ENCODE measurements around the gene THAP3. TPM values are rescaled to one million over a fixed set of nuclear protein-coding genes. Genes with fewer than 3 reads are reported as not detected.

THAP3 gene
- total and polyA plus RNA-seq, 4 experiments from 2014 or later = 13.5 to 34.5 (median 24.1) TPM

DNA sequence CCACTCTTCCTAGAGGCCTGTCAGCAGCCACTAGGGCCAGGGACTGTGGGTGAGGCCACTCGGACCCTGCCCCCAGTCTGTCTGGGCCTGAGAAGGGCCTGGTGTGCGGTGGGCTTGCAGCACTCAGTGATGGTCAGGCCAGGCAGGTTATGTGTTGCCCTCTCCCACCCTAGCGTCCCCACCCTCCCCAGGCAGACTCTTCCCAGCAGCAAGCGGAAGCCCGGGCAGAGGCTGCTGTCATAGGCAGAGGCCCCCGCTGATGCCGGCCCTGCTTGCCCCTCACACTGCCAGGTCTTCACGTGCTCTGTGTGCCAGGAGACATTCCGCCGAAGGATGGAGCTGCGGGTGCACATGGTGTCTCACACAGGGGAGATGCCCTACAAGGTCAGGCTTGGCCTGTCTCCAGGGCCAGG lies 38.3 kb upstream of the THAP3 start:
- H3K4me1 Mint-ChIP-seq = peaks cover 13 to 44% (median 27%) of the 10 kb centered on the region in 4 donors
- peaks cover 25% of the 10 kb centered on the region for H3K4me1 ChIP-seq (ENCODE audit: insufficient read depth, low read length)
- H3K4me3 Mint-ChIP-seq = no peak overlapping the region
- H3K27me3 ChIP-seq (ENCODE audit: insufficient read depth, low read length) = no peaks in the 10 kb centered on the region
- H3K9me3 Mint-ChIP-seq = no peaks in the 10 kb centered on the region
- ChIA-PET POLR2A (ENCODE audit: partially characterized antibody) (interaction anchor here (1.1 to 13.0 kb wide), 2 partner anchors 14 to 323 kb away, joined by 3 to 273 read pairs; partner anchors contain the start of gene KLHL21), CTCF (ENCODE audit: partially characterized antibody) (no interaction called here)
- H3K27ac Mint-ChIP-seq = peak overlapping the region in 1 of 7 donors; percentile 21
- H3K36me3 ChIP-seq (ENCODE audit: insufficient read depth, low read length) = peaks cover 23% of the 10 kb centered on the region
- H3K27ac ChIP-seq (ENCODE audit: low read depth, low read length) = no peak overlapping the region
- no peaks in the 10 kb centered on the region for H3K27me3 Mint-ChIP-seq
- H3K4me3 ChIP-seq (ENCODE audit: low read length in 2 of 2) = no peak overlapping the region
- no peak for DNase-seq
- intact Hi-C loops (cut with micrococcal nuclease) = no loop called here
- H3K9me3 ChIP-seq (ENCODE audit: control insufficient read depth in 1 of 2, low read length in 2 of 2) = no peaks in the 10 kb centered on the region
- H3K36me3 Mint-ChIP-seq = peaks cover 0 to 29% of the 10 kb centered on the region in 2 donors

DNA sequence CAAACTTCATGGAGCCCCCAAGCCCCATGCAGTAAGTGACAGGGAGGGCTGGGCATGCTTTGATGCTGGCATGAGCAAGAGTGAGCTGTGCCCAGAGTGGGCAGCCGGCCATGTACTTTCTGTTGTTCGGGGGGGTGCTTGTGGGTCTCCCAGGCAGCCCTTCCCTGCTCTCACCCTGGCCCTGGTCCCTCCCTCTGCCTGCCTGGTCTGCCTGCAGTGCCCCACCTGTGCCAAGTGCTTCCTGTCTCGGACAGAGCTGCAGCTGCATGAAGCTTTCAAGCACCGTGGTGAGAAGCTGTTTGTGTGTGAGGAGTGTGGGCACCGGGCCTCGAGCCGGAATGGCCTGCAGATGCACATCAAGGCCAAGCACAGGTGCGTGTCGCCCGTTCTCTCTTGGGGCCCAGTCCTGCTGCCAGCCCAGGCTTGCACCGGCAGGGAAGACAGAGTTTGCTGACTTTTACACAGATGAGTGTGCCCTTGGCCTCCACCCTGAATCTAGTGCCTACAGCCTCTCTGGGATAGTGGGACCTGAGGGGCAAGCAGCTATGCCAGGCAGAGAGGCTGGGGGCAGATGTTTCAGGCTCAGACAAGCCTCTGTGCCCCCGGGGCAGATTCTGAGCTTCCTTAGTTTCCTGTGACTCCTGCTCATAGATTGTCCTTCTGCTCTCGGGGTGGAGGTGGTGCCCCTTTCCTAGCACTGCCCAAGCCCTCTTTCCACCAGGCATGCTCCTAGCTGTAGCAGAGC lies 37.2 kb upstream of the THAP3 start:
- Mint-ChIP-seq H3K27ac (peak overlapping the region; percentile 52 to 87 (median 71)), H3K4me1 (peaks cover 9 to 40% (median 22%) of the 10 kb centered on the region in 4 donors), H3K9me3 (no peaks in the 10 kb centered on the region), H3K36me3 (peaks cover 0 to 29% of the 10 kb centered on the region in 2 donors), H3K27me3 (no peaks in the 10 kb centered on the region), H3K4me3 (peak overlapping the region in 1 of 8 donors; percentile 4)
- H3K9me3 ChIP-seq (ENCODE audit: control insufficient read depth in 1 of 2, low read length in 2 of 2) = no peaks in the 10 kb centered on the region
- H3K27me3 ChIP-seq (ENCODE audit: insufficient read depth, low read length) = no peaks in the 10 kb centered on the region
- ChIA-PET POLR2A (ENCODE audit: partially characterized antibody) (interaction anchor here (1.1 to 13.0 kb wide), 2 partner anchors 13 to 324 kb away, joined by 3 to 273 read pairs; partner anchors contain the start of gene KLHL21), CTCF (ENCODE audit: partially characterized antibody) (interaction anchor here (1.2 kb wide), 1 partner anchor 31 kb away, joined by 3 read pairs; no protein-coding TSS in a partner anchor)
- intact Hi-C loops (cut with micrococcal nuclease) = no loop called here
- H3K4me3 ChIP-seq (ENCODE audit: low read length in 2 of 2) = no peak overlapping the region
- H3K27ac ChIP-seq (ENCODE audit: low read depth, low read length) = no peak overlapping the region
- H3K4me1 ChIP-seq (ENCODE audit: insufficient read depth, low read length) = peaks cover 24% of the 10 kb centered on the region
- H3K36me3 ChIP-seq (ENCODE audit: insufficient read depth, low read length) = peaks cover 23% of the 10 kb centered on the region
- DNase-seq = no peak

DNA sequence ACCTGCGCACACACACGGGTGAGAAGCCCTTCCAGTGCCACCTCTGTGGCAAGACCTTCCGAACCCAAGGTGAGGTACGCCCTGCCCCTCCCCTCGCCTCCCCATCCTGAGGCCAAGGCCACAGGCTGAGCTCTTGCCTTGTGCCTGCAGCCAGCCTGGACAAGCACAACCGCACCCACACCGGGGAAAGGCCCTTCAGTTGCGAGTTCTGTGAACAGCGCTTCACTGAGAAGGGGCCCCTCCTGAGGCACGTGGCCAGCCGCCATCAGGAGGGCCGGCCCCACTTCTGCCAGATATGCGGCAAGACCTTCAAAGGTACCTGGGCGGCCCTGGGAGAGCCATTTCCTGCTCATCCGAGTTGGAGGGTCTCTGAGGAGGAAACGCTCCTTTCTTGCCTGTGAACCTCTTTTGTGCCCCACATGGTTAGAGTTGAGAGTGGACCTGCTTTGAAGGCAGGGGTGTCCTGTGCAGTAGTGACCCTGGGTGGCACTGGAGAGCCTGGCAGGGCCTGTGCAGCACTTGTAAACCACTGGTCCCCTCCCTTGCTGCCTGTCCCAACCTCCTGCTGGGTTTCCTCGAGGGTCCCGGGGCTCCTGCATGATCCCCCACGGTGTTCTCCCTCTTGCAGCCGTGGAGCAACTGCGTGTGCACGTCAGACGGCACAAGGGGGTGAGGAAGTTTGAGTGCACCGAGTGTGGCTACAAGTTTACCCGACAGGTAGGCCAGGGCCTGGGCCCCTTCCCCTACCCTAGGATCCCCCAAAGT lies 36.4 kb upstream of the THAP3 start:
- Mint-ChIP-seq H3K27ac (peak overlapping the region in 4 of 7 donors; percentile 64 to 84 (median 72)), H3K9me3 (no peaks in the 10 kb centered on the region), H3K4me3 (peak overlapping the region in 1 of 8 donors; percentile 4), H3K36me3 (peaks cover 0 to 29% of the 10 kb centered on the region in 2 donors), H3K27me3 (no peaks in the 10 kb centered on the region), H3K4me1 (peaks cover 8 to 38% (median 20%) of the 10 kb centered on the region in 4 donors)
- H3K9me3 ChIP-seq (ENCODE audit: control insufficient read depth in 1 of 2, low read length in 2 of 2) = no peaks in the 10 kb centered on the region
- no peak for DNase-seq
- CTCF ChIA-PET (ENCODE audit: partially characterized antibody) = interaction anchor here (1.2 to 1.4 kb wide), 4 partner anchors 10 to 33 kb away, joined by 3 to 4 read pairs (median 4); partner anchors contain the start of gene TAS1R1
- intact Hi-C loops (cut with micrococcal nuclease) = no loop called here
- H3K27ac ChIP-seq (ENCODE audit: low read depth, low read length) = no peak overlapping the region
- POLR2A ChIA-PET (ENCODE audit: partially characterized antibody) = interaction anchor here (0.6 to 13.0 kb wide), 3 partner anchors 8 to 34 kb away, joined by 3 to 273 read pairs (median 8); partner anchors contain the start of genes KLHL21 and ZBTB48
- H3K4me1 ChIP-seq (ENCODE audit: insufficient read depth, low read length) = peaks cover 27% of the 10 kb centered on the region
- H3K4me3 ChIP-seq (ENCODE audit: low read length in 2 of 2) = no peak overlapping the region
- H3K27me3 ChIP-seq (ENCODE audit: insufficient read depth, low read length) = no peaks in the 10 kb centered on the region
- H3K36me3 ChIP-seq (ENCODE audit: insufficient read depth, low read length) = peaks cover 32% of the 10 kb centered on the region

DNA sequence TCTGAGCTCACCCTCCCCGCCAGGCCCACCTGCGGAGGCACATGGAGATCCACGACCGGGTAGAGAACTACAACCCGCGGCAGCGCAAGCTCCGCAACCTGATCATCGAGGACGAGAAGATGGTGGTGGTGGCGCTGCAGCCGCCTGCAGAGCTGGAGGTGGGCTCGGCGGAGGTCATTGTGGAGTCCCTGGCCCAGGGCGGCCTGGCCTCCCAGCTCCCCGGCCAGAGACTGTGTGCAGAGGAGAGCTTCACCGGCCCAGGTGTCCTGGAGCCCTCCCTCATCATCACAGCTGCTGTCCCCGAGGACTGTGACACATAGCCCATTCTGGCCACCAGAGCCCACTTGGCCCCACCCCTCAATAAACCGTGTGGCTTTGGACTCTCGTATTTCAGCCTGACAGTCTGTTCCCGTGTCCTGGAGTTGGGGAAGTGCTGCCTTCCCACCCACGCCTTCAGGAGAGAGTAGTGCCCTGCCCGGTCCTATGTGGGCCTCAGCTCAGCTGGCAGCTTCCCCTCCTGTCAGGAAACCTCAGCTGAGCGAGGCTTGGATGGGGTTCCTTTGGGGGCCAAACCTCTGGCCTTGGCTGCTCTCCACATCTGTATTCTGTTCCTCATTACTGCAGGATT lies 35.7 kb upstream of the THAP3 start:
- Mint-ChIP-seq H3K4me1 (peaks cover 8 to 41% (median 20%) of the 10 kb centered on the region in 4 donors), H3K9me3 (no peaks in the 10 kb centered on the region), H3K4me3 (no peak overlapping the region), H3K27ac (peak overlapping the region in 3 of 7 donors; percentile 12 to 75 (median 72)), H3K36me3 (peaks cover 3 to 36% of the 10 kb centered on the region in 2 donors), H3K27me3 (no peaks in the 10 kb centered on the region)
- CTCF ChIA-PET (ENCODE audit: partially characterized antibody) = interaction anchor here (1.2 to 1.4 kb wide), 4 partner anchors 8 to 34 kb away, joined by 3 to 4 read pairs (median 4); partner anchors contain the start of gene TAS1R1
- Histone ChIP-seq H3K27ac (ENCODE audit: low read depth, low read length) (no peak overlapping the region), H3K4me1 (ENCODE audit: insufficient read depth, low read length) (peaks cover 27% of the 10 kb centered on the region), H3K4me3 (ENCODE audit: low read length in 2 of 2) (no peak overlapping the region), H3K9me3 (ENCODE audit: control insufficient read depth in 1 of 2, low read length in 2 of 2) (no peaks in the 10 kb centered on the region), H3K36me3 (ENCODE audit: insufficient read depth, low read length) (peaks cover 39% of the 10 kb centered on the region), H3K27me3 (ENCODE audit: insufficient read depth, low read length) (no peaks in the 10 kb centered on the region)
- POLR2A ChIA-PET (ENCODE audit: partially characterized antibody) = interaction anchor here (0.6 to 13.0 kb wide), 4 partner anchors 9 to 33 kb away, joined by 3 to 273 read pairs (median 6); partner anchors contain the start of genes KLHL21 and ZBTB48
- DNase-seq = no peak
- intact Hi-C loops (cut with micrococcal nuclease) = no loop called here

DNA sequence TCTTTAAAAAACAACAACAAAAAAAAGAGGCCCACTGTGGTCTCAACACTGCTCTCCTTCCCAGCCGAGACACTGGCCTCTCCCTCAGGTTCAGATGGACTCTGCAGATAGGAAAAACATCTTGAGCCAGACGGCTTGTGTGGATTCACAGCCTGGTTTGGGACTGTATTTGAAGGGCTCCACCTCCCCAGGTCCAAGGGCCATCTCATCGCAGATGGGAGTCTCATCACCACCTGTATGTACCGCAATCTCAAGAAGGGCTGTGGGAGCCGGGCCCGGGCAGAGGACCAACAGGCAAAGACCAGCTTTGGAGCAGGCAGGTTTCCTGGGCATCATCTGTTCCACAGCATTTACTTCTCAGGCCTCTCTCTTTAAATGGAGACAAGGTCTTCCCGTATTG lies 34.6 kb upstream of the THAP3 start:
- Mint-ChIP-seq H3K9me3 (no peaks in the 10 kb centered on the region), H3K27me3 (no peaks in the 10 kb centered on the region), H3K27ac (peak overlapping the region in 4 of 7 donors; percentile 30 to 84 (median 64)), H3K4me1 (peaks cover 3 to 35% (median 17%) of the 10 kb centered on the region in 4 donors), H3K36me3 (peaks cover 8 to 38% of the 10 kb centered on the region in 2 donors), H3K4me3 (no peak overlapping the region)
- Histone ChIP-seq H3K27me3 (ENCODE audit: insufficient read depth, low read length) (no peaks in the 10 kb centered on the region), H3K9me3 (ENCODE audit: control insufficient read depth in 1 of 2, low read length in 2 of 2) (no peaks in the 10 kb centered on the region), H3K4me3 (ENCODE audit: low read length in 2 of 2) (no peak overlapping the region), H3K4me1 (ENCODE audit: insufficient read depth, low read length) (peaks cover 22% of the 10 kb centered on the region), H3K36me3 (ENCODE audit: insufficient read depth, low read length) (peaks cover 49% of the 10 kb centered on the region), H3K27ac (ENCODE audit: low read depth, low read length) (no peak overlapping the region)
- ChIA-PET POLR2A (ENCODE audit: partially characterized antibody) (interaction anchor here (1.5 to 13.0 kb wide), 2 partner anchors 10 kb away, joined by 8 to 273 read pairs; partner anchors contain the start of genes KLHL21 and ZBTB48), CTCF (ENCODE audit: partially characterized antibody) (interaction anchor here (1.2 to 1.4 kb wide), 4 partner anchors 8 to 35 kb away, joined by 3 to 4 read pairs (median 4); partner anchors contain the start of gene TAS1R1)
- DNase-seq = no peak
- intact Hi-C loops (cut with micrococcal nuclease) = no loop called here

DNA sequence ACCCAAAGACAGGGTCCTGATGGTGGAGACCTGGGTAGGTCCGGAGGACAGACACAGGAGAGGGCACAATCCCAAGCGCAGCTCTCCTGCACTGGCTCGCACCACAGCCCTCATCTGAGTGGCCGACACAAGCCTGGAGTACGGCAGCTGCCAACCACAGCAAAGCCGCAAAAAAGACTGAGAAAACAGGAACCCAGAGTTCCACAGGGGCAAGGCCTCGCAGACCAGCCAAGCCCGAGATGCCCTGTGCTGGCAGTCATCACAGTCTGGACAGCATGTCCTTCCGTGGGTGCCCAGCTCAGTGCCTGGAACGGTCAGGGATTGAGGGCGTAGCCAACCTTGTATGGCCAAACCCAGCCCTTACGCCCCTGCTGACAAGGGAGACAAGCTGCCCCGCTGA lies 33.4 kb upstream of the THAP3 start:
- CTCF ChIA-PET (ENCODE audit: partially characterized antibody) = no interaction called here
- no peak overlapping the region for H3K4me3 ChIP-seq (ENCODE audit: low read length in 2 of 2)
- POLR2A ChIA-PET (ENCODE audit: partially characterized antibody) = interaction anchor here (0.8 to 4.7 kb wide), 4 partner anchors 11 to 131 kb away, joined by 3 to 29 read pairs (median 7); partner anchors contain the start of genes KLHL21, NOL9 and ZBTB48
- Mint-ChIP-seq H3K27me3 (no peaks in the 10 kb centered on the region), H3K9me3 (no peaks in the 10 kb centered on the region), H3K4me1 (peaks cover 7 to 45% (median 23%) of the 10 kb centered on the region in 4 donors), H3K27ac (peak overlapping the region in 5 of 7 donors; percentile 31 to 72 (median 36)), H3K4me3 (peak overlapping the region in 2 of 8 donors; percentile 13 to 31), H3K36me3 (peaks cover 18 to 50% of the 10 kb centered on the region in 2 donors)
- H3K4me1 ChIP-seq (ENCODE audit: insufficient read depth, low read length) = peaks cover 26% of the 10 kb centered on the region
- intact Hi-C loops (cut with micrococcal nuclease) = no loop called here
- peaks cover 61% of the 10 kb centered on the region for H3K36me3 ChIP-seq (ENCODE audit: insufficient read depth, low read length)
- no peaks in the 10 kb centered on the region for H3K9me3 ChIP-seq (ENCODE audit: control insufficient read depth in 1 of 2, low read length in 2 of 2)
- H3K27ac ChIP-seq (ENCODE audit: low read depth, low read length) = no peak overlapping the region
- no peak for DNase-seq
- H3K27me3 ChIP-seq (ENCODE audit: insufficient read depth, low read length) = no peaks in the 10 kb centered on the region
